Skin of body (tissue), 2 donors: ENCODE measurements around the gene MTUS2. TPM values are rescaled to one million over a fixed set of nuclear protein-coding genes. Genes with fewer than 3 reads are reported as not detected.
A peak's percentile ranks its signal among the peaks of the same experiment; 100 is the strongest.

Experiments
- DNase-seq: peaks from one replicate; lab custom pipeline; 2025; lab: John Stamatoyannopoulos, UW
- total RNA-seq: library from RNA; depleted of rRNA; stranded (reverse); fragments of >200 nt; gene quantifications from one replicate; pipeline ENCODE4 v1.2.3, GENCODE V29; 2014

The MTUS2 gene
- total RNA-seq, 1 donor from 2014 or later = 1.2 TPM

DNA sequence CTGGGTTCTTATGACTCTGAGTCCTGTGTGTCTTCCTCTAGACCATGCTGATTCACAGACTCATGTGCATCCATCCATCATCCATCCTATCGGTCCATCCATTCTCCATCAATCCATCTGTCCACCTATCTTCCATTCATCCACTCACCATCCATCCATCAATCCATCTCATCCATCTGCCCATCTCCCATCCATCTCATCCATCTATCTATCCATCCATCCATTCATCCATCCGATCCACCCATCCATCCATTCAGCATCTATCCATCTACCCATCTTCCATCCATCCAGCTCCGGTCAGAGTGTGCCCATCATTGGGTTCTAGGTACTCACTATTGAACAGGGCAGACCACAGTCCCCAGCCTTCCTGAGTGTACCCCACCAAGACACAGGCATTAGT is 699.8 kb downstream of the MTUS2 start:
- no peak for DNase-seq

GRCh38 chr13:29520671-29521070 is 700.5 kb downstream of the MTUS2 start:
- peak; percentile 86 for DNase-seq

- no peak for DNase-seq
Observed at GRCh38 chr13:29521336-29521735, 701.2 kb downstream of the MTUS2 start.

GRCh38 chr13:29522044-29522685 is 702.0 kb downstream of the MTUS2 start:
- no peak for DNase-seq

DNA sequence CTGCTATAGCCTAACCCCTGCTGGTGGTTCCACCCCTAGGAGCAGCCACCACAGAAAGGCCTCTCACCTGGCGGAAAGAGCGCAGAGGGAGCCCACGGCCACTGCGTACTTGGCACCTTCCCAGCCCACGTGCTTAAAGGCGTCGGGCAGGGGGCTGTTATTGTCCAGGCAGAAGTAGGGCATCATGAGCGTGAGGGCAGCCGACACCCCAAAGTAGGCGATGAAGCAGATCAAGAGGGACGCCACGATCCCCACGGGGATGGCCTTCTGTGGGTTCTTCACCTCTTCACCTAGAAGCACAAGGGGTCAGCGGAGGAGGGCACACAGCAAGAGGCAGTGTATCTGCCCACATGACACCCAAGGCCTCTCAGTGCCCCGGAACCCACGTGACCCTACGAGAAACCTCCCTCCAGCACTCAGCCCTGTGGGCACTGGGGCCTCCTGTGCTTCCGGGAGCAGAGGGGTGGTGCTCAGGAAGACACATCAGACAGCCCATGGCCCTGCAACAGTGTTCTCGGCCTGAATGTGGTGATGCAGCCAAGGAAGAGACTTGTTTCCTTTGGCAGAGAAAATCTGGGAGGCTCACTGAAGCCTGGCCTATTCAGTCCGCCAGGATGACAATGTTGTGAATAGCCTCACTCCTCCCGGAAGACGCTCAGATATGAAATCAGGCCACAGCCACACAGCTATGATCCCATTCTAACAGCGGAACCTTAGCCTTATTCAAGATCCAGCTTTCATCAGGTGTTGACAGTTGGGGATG is 703.2 kb downstream of the MTUS2 start:
- peak; percentile 49 for DNase-seq

DNA sequence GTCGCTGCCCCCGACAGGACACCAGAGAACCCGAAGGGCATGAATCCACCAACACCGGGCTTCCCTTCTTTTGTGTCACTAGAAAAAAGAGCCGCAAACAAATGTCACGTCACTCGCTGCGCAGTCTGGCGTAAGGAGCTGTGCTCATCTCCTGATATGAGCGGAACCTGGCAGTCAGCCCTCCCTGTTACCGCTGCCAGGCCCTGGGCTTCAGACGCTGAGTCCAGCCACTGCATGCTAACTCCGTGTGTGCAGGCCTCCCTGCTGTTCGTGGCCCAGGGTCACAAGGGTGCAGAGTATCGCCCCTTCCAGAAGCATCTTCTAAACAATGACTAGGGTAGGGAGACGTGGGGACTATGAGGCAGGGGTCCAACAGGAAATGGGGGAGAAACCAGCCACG is 704.0 kb downstream of the MTUS2 start:
- DNase-seq = no peak

DNA sequence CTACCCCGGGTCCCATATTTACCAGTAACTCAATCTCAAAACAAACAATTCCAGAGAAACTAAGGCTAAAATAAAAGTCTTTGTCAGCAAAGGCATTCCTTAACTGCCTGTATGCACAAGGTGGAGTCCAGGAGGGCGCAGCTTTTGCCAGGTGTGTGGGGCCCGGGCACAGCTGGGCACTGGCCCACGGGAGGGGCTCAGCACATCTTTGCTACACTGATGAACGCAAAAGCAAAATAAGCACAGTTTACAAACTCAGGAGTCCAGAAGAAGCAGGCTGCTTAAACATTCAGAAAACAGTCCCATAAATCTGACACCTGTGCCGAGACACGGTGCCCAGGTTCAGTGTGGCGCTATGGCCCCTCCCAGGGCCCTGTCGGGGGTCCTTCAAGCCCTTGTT is 704.5 kb downstream of the MTUS2 start:
- DNase-seq = no peak

GRCh38 chr13:29525757-29526156 is 705.6 kb downstream of the MTUS2 start:
- no peak for DNase-seq

DNA sequence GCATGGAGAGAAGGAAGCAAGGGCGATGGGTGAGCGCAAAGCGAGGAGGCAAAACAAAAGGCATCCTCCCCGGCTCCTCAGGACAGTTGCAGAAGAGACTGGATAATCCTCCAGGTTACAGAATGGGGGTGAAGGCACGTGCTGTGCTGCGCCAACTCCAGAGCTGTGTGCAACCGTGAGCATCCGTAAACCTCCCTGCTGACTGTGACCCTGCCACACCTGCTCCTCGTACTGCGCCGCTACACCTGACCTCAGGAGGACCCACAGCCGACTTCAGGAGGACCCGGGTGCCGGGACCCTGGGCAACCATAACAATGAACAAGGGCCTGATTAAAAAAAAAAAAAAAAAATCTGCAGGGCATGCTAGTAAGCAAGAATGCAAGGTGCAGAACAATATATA is 706.6 kb downstream of the MTUS2 start:
- DNase-seq = no peak

DNA sequence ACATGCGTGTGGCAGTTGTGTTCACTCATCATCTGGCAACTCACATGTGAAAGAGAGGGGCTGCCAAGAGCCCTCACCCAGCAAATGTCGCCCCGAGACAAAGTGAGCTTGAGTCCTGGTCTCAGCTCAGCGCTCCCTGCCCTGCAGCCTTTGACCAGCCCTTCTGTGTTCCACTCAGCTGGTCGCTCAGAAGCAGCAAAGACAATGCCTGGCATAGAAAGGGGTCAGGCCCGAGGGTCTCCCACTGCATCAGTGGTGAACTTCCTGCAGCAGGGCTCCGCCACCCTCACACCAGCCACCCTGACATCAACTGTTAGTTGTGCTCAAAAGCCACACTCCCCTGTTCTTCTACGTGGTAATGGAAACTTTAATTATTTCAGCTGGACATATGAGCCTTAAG is 707.4 kb downstream of the MTUS2 start:
- DNase-seq = no peak

DNA sequence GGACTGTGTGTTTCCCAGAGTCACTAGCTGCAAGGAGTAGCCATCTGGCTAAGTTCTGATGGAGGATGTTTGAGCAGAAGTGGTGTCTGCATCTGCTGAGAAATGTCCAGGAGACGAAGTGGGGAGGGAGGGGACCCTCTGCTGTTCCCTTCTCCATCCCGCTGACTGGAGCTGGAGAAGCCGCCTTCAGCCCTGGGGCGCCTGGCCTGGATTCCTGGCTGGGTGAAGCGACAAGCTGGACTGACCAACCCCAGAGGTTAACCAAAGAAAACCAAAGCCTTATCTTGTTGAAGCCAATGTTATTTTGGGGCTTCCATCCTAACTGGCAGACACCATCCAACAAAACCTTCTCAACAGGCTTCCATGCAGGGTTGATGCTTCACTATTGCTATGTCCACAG is 707.8 kb downstream of the MTUS2 start:
- DNase-seq = no peak

- no peak for DNase-seq
Observed at GRCh38 chr13:29529754-29530153, 709.6 kb downstream of the MTUS2 start.

GRCh38 chr13:29530901-29531300 is 710.8 kb downstream of the MTUS2 start:
- DNase-seq = no peak

DNA sequence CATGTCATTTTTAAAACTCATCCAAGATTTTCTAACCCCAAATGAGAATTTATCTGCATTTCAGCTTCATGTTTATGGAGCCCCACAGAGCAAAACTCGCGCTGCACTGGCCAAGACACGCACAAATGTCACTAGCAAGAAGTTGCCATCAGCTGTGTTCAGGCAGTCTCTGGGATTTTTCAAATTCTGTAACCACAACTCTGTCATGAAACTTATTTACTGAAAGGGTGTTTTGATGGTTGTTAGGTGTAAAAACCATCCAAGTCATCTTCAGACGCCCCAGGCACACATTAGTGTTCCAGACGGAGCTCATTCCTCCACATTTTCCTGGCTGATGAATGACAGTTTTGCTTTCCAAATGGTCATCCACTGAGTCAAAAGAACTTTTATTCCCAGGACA is 712.0 kb downstream of the MTUS2 start:
- peak; percentile 65 for DNase-seq

GRCh38 chr13:29532821-29533220 is 712.7 kb downstream of the MTUS2 start:
- no peak for DNase-seq

- DNase-seq = no peak
Observed at GRCh38 chr13:29534083-29534482, 713.9 kb downstream of the MTUS2 start.

GRCh38 chr13:29535663-29536655 is 715.8 kb downstream of the MTUS2 start:
- DNase-seq = no peak

GRCh38 chr13:29536853-29537252 is 716.7 kb downstream of the MTUS2 start:
- no peak for DNase-seq

DNA sequence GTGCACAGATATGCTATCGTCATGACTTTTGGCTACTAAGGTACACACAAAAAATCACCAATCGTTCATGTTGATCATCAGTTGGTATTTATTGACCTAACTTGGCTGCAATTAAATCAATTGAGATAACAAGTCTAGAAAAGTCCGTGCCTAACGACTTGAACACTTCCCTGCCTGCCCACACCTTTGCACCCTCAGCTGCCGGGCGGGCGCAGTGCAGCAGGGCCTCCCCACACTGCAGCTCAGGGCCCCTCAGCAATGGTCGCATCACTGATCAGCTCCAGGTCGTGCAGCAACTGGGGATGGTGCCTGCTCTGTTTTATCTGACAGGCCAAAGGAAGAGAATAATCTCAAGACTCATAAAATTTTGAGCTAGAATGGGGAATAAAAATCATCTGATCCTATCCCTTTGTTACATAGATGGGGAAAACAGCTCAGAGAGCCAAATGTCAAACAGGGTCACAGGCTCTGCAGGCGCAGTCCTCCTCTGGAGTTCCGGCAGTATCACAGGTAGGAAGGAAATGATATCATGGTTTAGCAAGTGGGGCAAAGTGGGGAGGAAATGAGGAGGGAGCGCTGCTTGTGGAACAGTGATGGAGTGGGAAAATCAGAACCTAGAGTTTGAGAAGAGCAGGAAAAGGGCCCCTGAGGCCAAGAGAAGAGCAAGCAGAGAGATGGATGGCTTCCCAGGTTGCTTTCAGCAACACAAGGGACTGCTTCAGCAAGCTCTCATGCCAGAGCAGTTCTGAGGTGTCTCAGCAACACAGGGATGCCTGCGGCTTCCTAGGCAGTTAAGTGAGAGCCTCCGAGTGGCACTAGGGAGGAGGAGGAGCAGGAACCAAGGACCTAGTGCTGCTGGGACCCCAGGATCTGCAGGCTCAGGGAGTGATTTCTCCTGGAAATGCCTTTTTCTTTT is 717.9 kb downstream of the MTUS2 start:
- no peak for DNase-seq

DNA sequence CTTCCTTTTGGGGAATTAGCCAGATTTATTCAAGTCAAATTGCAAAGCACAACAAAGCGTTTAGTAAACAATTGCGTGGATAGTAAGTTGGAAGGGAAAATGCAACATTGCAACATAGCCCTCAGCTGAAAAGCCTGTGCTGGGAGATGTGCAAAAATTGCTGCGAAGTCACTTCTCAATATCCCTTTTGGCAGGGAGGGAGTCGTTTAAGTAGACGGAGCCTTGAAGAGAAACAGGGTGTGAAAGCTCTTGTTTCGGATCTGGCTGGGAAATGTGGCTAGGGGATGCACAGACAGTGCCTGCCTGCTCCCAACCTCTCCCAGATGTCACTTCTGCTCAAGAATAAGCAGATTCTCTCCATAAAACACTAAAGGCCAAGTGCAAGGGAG is 718.5 kb downstream of the MTUS2 start:
- DNase-seq = peak; percentile 41

DNA sequence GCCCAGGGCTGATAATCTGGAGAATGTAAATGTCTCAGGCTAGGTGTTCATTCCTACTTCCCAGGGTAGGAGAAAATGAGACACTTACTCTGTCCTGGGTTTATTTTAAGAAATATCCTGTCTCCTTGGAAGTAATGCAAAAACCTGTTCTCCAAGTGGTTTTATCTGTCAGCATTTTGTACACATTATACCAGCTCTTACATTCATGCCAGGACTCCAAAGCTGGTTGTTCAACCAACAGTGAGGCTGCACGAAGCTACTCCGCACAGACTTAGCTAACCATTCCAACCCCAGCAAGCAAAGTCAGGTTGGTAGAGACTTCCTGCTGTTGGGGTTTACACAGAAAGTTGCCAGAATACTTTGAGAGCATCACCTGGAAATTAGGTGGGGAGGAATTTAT is 719.7 kb downstream of the MTUS2 start:
- DNase-seq = no peak
